Glomerular visceral epithelial cell (primary cell): ENCODE results near the gene DNPEP.
"Not testable (repeated sequence)": the region's sequence is repeated elsewhere in the genome, so short reads cannot be mapped to it uniquely, and the experiment has no call there.

Experiments
- DNase-seq: peaks from one replicate; pipeline ENCODE4 v3.0.0-alpha.2; 2016; ENCODE audit errors: extremely low spot score

Gene DNPEP

DNA sequence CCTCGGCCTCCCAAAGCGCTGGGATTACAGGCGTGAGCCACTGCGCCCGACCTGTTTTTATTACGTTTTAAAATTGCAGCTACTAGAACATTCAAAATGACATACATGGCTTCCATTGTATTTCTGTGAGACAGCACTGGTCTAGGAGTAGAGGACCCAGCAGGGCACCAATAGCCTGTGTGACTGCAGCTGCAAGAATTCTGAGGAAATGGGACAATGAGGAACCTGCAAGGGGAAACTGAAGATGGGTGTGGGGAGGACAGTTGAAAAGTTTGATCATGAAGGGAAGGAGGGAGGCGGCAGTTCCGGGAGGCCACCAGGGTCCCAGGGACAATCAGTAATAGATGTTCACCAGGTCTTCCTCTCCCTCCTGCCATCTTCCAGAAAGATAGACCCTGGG is 13.9 kb upstream of the DNPEP start:
- DNase-seq, result no peak

DNA sequence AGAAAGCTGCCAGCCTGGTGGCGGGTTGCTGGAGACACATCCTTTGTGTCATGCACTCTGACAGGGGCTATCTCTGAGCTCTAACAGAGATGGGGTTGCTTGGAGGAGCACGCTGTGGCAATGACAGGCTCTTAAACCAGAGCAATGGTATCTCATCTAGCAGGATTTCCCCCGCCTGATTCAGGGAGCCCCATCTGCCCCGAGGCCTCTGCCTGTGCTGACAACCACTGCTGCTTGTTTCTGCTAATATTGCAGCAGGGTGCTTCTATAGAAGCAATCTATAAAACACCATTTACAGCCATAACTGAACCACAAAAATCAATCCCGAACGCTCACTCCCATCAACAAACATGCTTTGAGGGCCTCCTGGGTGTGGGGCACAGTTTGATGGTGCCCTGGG is 12.8 kb upstream of the DNPEP start:
- no peak for DNase-seq

DNA sequence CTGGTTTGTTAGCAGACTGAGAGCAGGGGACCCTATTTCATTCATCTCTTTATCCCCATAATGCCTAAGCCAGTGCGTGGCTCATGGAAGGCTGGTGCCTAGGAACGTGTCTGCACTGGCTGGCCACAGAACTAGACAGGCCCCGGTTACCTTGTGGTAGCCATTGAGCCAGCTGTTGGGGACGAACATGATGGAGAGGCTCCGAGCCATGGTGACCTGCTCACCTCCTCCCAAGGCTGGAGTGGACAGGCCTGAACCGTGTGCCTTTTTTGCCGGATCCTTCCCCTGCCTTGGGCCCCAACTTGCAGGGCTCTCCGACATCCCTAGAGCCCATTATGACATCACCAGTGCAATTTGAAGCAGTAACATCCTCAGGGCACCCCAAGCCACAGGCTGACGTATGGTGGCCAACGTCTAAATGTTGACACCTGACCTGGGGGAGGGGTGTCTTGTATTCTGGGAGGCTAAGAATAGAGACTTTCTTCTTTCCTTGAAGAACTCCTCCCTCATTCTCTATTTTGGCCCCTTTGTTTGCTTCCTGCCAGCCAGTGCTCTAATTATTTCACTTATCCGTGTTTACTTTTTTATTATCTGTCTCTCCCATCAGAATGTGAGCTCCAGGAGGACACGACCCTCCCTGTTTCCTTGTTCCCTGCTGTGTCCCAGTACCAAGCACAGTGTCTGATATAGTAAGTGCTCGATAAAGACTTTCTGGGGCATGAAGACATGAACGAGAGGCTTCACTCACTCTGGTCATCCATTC is 12.2 kb upstream of the DNPEP start:
- no peak for DNase-seq

GRCh38 chr2:219398721-219399363 is 11.1 kb upstream of the DNPEP start:
- DNase-seq, result no peak

DNA sequence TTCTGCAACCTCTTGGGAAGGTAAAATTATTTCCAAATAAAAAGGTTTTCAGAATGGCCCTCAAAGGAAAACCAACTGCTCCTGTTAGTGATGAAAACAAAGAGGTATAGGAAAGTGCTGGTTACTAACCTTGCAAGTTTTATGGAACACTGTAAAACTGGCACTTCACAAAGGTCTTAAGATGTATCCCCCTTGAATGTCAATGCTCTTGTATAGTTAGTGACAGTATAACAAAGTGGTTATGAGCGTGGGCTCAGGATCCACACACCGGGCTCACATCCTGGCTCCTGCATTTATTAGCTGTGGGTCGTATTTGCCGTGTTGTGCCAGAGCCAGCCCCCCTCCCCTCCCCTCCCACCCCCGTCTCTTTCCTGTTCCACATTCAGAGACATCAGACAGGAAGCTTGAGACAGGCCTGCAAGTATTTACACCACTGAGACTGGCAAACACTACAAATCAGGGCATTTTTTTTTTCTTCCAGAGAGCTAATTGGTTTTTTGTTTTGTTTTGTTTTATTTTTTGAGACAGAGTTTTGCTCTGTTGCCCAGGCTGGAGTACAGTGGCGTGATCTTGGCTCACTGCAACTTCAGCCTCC is 9.2 kb upstream of the DNPEP start:
- DNase-seq, result no peak

- no peak for DNase-seq
Measured at GRCh38 chr2:219395609-219396008, 7.9 kb upstream of the DNPEP start.

- DNase-seq, result not testable (repeated sequence)
Measured at GRCh38 chr2:219395056-219395455, 7.3 kb upstream of the DNPEP start.

- DNase-seq, result no peak
Measured at GRCh38 chr2:219392754-219393153, 5.0 kb upstream of the DNPEP start.

DNA sequence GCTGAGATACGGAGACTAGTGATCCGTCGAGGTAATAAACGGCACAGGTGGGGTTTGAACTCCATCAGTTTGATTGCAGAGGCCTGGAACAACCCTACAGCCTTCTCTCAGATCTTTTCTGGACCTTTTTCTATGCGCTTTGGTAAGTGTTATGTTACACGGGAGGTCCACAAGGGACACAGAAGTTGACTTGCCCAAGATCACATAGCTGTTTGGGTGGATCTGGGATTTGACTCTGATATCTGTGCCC is 1.1 kb upstream of the DNPEP start:
- DNase-seq, result no peak

DNA sequence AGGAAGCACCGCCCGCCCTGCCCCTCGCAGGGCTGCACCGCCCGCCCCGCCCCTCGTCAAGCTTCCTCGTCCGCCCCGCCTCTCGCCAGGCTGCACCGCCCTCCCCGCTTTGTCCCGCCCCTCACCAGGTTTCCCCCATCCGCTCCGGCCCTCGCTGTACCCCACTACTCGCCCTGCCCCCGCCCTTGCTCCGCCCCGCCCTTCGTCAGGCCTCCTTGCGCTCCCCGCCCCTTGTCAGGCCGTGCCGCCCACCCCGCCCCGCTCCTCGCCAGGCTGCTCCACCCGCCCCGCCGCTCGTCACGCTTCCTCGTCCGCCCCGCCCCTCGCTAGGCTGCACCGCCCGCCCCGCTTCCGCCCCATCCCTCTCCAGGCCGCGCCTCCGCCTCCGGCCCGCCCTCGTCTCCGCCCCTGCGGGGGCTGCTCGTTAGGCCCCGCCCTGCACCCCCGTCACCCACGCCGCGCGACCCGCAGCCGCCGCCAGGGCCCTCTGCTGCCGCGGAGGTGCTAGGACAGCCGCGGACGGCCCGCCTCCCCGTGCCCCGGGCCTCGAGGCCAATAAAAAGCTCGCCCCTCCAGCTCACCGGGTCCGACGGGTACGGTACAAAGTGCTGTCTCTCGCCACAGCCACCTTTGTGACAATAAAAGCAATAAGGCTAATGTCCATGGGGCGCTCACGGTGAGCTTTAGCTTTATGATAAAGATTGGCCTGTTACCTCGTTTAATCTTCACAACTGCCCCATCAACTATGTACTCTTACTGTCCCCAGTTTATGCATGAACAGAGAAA is 602 bp upstream of the DNPEP start:
- DNase-seq, result peak; percentile 98

DNA sequence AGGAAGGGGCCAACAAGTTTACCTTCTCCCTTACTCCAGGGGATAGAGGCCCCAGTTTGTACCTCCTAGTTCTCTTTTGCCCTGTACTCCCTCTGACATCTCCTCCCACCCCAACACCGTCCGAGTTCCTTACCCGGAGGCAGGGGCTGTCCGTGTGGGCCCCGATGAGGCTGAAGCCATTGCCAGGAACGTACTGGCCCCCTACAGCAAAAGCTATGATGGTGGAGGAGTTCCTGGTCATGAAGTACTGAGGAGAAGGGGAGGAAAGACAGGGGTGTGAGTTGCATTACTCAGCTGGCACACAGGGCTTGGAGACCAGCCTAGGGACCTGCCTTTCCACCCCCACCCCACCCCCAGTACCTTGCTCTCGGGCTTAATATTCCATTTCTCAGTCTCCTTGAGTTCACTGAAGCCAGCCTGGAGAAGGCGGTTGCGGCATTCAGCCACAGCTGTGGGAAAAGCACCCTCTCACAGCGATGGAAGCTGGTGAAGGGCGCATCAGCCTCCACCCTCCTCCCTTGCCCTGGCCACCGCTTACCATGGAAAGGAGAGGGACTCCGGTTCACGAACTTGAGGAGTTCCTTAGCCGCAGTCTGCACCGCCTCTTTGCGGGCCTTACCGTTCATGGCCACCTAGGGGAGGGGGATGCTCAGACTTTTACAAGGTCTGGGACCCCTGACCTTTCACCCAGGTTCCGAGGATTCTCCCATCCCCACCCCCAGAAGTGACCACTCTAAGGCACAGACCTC is 1.0 kb downstream of the DNPEP start:
- DNase-seq, result no peak

- no peak for DNase-seq
Measured at GRCh38 chr2:219385958-219386520, 1.7 kb downstream of the DNPEP start.

- DNase-seq, result no peak
Measured at GRCh38 chr2:219384859-219385258, 2.9 kb downstream of the DNPEP start.

- no peak for DNase-seq
Measured at GRCh38 chr2:219384083-219384713, 3.5 kb downstream of the DNPEP start.

GRCh38 chr2:219381448-219381847 is 6.3 kb downstream of the DNPEP start:
- no peak for DNase-seq

GRCh38 chr2:219380926-219381325 is 6.8 kb downstream of the DNPEP start:
- DNase-seq, result no peak

DNA sequence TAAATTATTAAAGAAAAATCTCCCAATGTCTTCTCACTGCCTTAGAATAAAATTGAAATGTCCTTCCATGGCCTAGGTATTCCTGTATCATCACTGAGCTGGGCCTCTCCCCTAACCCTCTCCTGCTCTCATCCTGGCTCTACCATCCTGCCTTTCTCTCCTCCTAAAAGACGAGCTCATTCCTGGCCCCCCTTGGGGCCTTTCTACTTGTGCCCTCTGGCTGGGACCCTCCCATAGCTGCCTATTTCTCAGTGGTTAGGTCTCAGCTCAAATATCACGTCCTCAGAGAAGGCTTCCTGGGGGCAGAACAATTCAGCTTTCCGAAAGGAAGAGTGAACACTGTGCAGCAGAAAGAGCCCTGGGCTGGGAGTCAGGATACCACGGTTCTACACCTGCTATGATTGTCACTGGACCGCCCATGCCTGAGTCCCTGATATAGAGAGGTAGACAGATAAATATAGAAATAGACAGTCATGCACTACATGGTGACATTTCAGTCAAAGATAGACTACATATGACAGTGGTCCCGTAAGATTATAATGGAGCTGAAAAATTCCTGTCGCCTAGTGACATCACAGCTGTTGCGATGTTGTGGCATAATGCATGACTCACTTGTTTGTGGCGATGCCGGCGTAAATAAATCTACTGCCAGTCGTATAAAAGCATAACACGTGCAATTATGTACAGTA is 9.4 kb downstream of the DNPEP start:
- no peak for DNase-seq

GRCh38 chr2:219369447-219369861 is 18.3 kb downstream of the DNPEP start:
- no peak for DNase-seq

- DNase-seq, result no peak
Measured at GRCh38 chr2:219368690-219369191, 19.0 kb downstream of the DNPEP start.

DNA sequence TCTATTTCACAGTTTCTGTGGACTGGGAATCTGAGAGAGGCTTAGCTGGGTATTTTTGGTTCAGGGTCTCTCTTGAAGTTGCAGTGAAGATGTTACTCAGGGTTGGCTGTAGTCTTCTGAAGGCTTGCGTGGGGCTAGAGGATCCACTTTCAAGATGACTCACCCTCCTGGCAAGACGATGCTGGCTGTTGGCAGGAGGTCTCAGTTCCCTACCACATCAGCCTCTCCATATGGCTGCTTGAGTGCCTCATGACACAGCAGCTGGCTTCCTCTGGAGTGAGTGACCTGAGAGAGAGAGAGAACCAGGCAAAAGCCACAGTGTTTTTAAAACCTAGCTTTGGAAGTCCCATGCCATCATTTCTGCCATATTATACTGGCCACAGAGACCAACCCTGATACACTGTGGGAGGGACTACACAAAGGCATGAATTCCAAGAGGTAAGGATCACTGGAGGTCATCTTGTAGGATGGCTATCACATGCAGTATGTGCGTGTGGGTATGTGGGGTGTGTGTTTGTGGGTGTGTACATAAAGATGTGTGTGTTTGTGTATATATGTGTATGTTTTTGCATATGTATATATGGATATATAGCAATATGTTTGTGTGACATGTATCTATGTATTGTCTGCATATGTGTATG is 25.1 kb downstream of the DNPEP start:
- DNase-seq, result peak; percentile 86
